Loucy (cell line): Measurements from ENCODE around the gene SIM2.

Source experiments
- H2AFZ ChIP-seq: fragments of 200-600 bp; sonication (generic); 2 replicates; pipeline ENCODE4 v1.6.0; 2016; ENCODE audit warnings: antibody characterized with exemption, mild to moderate bottlenecking, low read length, moderate library complexity
- H3F3A ChIP-seq: fragments of 200-600 bp; 2 replicates; pipeline ENCODE4 v1.6.0; 2016; ENCODE audit warnings: antibody characterized with exemption, low read depth, mild to moderate bottlenecking
- H3K27me3 ChIP-seq: fragments of 200-600 bp; sonication (generic); 2 replicates; pipeline ENCODE4 v1.6.1; 2014; ENCODE audit warnings: low read length, mild to moderate bottlenecking; ENCODE audit not compliant: insufficient read depth, poor library complexity, severe bottlenecking
- H3K36me3 ChIP-seq: fragments of 200-600 bp; sonication (generic); 2 replicates; pipeline ENCODE4 v1.6.1; 2016; ENCODE audit warnings: low read length; ENCODE audit not compliant: insufficient read depth
- H3K4me1 ChIP-seq: fragments of 200-600 bp; sonication (generic); 2 replicates; pipeline ENCODE4 v1.5.1; 2014; ENCODE audit warnings: low read length, mild to moderate bottlenecking; ENCODE audit not compliant: insufficient read depth, poor library complexity, severe bottlenecking
- H3K4me2 ChIP-seq: fragments of 200-600 bp; sonication (generic); 2 replicates; pipeline ENCODE4 v1.6.0; 2014; ENCODE audit warnings: antibody characterized with exemption, low read length, low read depth, mild to moderate bottlenecking; ENCODE audit not compliant: poor library complexity, severe bottlenecking
- H3K4me3 ChIP-seq: fragments of 200-600 bp; sonication (generic); 2 replicates; pipeline ENCODE4 v1.5.1; 2014; ENCODE audit warnings: low read length, mild to moderate bottlenecking, mixed read lengths; ENCODE audit not compliant: poor library complexity, severe bottlenecking
- H3K79me2 ChIP-seq: fragments of 200-600 bp; sonication (generic); 2 replicates; pipeline ENCODE4 v1.6.1; 2014; ENCODE audit warnings: low read length; ENCODE audit not compliant: insufficient read depth
- H3K9ac ChIP-seq: fragments of 200-600 bp; sonication (generic); 2 replicates; pipeline ENCODE4 v1.6.0; 2014; ENCODE audit warnings: mild to moderate bottlenecking, low read depth, low read length, moderate library complexity; ENCODE audit not compliant: poor library complexity, severe bottlenecking
- H3K9me2 ChIP-seq: fragments of 200-600 bp; sonication (generic); replicated peaks from 2 replicates; pipeline ENCODE4 v1.6.1; 2016; ENCODE audit warnings: low read depth, low read length, mixed read lengths
- H3K9me3 ChIP-seq: fragments of 200-600 bp; sonication (generic); 2 replicates; pipeline ENCODE4 v1.6.1; 2014; ENCODE audit warnings: mild to moderate bottlenecking, antibody characterized with exemption, low read length, low read depth; ENCODE audit not compliant: insufficient read depth
- H4K20me1 ChIP-seq: fragments of 200-600 bp; sonication (generic); 2 replicates; pipeline ENCODE4 v1.6.0; 2014; ENCODE audit warnings: antibody characterized with exemption, low read length, mild to moderate bottlenecking; ENCODE audit not compliant: insufficient read depth, poor library complexity, severe bottlenecking
- EZH2phosphoT487 ChIP-seq: fragments of 200-600 bp; IDR thresholded peaks from 2 replicates; pipeline ENCODE4 v1.6.1; 2018; ENCODE audit warnings: antibody characterized with exemption, mild to moderate bottlenecking, moderate library complexity, borderline replicate concordance
- TF ChIP-seq, protein P1 (sequence below): fragments of 200-600 bp; sonication (generic); conservative IDR thresholded peaks from 2 replicates; pipeline ENCODE4 v1.5.1; 2014; ENCODE audit warnings: mild to moderate bottlenecking, antibody characterized with exemption, low read length

Gene SIM2

DNA sequence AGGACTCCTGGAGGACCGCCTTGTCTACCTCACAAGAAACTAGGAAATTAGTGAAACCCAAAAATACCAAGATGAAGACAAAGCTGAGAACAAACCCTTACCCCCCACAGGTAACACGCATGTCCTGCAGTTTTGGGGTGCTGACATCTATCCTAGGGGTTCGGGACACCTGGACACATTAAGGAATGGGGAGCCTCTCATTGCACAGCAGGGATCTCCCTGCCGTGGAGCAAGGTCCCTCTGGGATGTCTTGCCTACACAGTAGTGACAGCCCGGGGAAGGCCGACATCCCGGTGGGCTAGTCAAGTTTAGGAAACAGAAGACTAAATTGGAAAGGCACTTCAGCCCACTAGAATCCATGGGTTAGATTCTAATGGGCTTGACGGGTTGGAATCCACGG, 44.5 kb downstream of the SIM2 start:
- Histone ChIP-seq H3K4me3 (no peak overlapping the region), H3K36me3 (no peaks in the 10 kb centered on the region), H4K20me1 (no peaks in the 10 kb centered on the region), H3K4me2 (no peak overlapping the region), H3K9ac (no peak overlapping the region), H3F3A (no peaks in the 10 kb centered on the region), H3K4me1 (no peaks in the 10 kb centered on the region), H3K27me3 (no peaks in the 10 kb centered on the region), H3K9me2 (no peaks in the 10 kb centered on the region), H2AFZ (no peak overlapping the region), H3K79me2 (no peaks in the 10 kb centered on the region), H3K9me3 (no peaks in the 10 kb centered on the region)
- TF ChIP-seq EZH2phosphoT487, result no peak
- TF ChIP-seq, protein P1, sequence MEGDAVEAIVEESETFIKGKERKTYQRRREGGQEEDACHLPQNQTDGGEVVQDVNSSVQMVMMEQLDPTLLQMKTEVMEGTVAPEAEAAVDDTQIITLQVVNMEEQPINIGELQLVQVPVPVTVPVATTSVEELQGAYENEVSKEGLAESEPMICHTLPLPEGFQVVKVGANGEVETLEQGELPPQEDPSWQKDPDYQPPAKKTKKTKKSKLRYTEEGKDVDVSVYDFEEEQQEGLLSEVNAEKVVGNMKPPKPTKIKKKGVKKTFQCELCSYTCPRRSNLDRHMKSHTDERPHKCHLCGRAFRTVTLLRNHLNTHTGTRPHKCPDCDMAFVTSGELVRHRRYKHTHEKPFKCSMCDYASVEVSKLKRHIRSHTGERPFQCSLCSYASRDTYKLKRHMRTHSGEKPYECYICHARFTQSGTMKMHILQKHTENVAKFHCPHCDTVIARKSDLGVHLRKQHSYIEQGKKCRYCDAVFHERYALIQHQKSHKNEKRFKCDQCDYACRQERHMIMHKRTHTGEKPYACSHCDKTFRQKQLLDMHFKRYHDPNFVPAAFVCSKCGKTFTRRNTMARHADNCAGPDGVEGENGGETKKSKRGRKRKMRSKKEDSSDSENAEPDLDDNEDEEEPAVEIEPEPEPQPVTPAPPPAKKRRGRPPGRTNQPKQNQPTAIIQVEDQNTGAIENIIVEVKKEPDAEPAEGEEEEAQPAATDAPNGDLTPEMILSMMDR, result no peak

DNA sequence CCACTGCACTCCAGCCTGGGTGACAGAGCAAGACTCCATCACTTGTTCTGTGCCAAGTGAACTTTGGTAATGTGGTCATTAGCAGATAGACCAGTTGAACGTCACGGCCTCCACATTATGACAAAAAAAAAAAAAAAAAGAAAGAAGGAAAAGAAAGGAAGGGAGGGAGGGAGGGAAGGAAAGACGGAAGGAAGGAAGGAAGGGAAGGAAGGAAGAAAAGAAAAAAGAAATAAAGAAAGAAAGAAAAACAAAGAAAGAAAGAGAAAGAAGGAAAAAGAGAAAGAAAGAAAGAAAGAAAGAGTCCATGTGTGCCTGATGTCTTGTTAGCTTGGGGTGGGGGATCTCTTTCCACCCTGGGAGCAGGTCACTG, 45.3 kb downstream of the SIM2 start:
- no peaks in the 10 kb centered on the region for H3F3A ChIP-seq
- H3K9me2 ChIP-seq, result no peaks in the 10 kb centered on the region
- H4K20me1 ChIP-seq, result no peaks in the 10 kb centered on the region
- no peaks in the 10 kb centered on the region for H3K4me1 ChIP-seq
- no peaks in the 10 kb centered on the region for H3K79me2 ChIP-seq
- no peaks in the 10 kb centered on the region for H3K36me3 ChIP-seq
- no peak overlapping the region for H3K4me3 ChIP-seq
- H3K9ac ChIP-seq, result no peak overlapping the region
- H3K27me3 ChIP-seq, result no peaks in the 10 kb centered on the region
- no peaks in the 10 kb centered on the region for H3K9me3 ChIP-seq
- TF ChIP-seq, protein P1, result no peak
- TF ChIP-seq EZH2phosphoT487, result no peak
- H2AFZ ChIP-seq, result no peak overlapping the region
- H3K4me2 ChIP-seq, result no peak overlapping the region

DNA sequence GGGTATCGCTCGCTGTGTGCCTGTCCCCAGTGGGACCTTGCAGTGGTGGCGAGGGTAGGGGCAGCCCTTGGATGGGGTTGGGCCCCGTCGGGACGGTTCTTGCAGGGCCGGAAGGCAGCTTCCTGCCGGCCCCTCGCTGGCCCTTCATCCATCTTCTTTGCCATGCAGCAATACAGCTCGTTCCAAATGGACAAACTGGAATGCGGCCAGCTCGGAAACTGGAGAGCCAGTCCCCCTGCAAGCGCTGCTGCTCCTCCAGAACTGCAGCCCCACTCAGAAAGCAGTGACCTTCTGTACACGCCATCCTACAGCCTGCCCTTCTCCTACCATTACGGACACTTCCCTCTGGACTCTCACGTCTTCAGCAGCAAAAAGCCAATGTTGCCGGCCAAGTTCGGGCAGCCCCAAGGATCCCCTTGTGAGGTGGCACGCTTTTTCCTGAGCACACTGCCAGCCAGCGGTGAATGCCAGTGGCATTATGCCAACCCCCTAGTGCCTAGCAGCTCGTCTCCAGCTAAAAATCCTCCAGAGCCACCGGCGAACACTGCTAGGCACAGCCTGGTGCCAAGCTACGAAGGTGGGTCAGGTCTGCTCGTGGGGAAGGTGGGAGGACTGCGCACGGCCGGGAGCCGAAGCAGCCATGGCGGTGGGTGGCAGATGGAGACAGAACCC, 45.8 kb downstream of the SIM2 start:
- Histone ChIP-seq H3K4me2 (no peak overlapping the region), H3K27me3 (no peaks in the 10 kb centered on the region), H4K20me1 (no peaks in the 10 kb centered on the region), H3K4me3 (no peak overlapping the region), H3K9ac (no peak overlapping the region), H2AFZ (no peak overlapping the region), H3K79me2 (no peaks in the 10 kb centered on the region), H3K9me3 (no peaks in the 10 kb centered on the region), H3K9me2 (no peaks in the 10 kb centered on the region), H3K4me1 (no peaks in the 10 kb centered on the region), H3K36me3 (no peaks in the 10 kb centered on the region), H3F3A (no peaks in the 10 kb centered on the region)
- TF ChIP-seq, protein P1, result no peak
- no peak for TF ChIP-seq EZH2phosphoT487
